KOPT-K1 (cell line): ENCODE data around the gene PLEKHN1.

Experiments used
- H3K27ac ChIP-seq: fragments of 200-600 bp; sonication (generic); 2 replicates; pipeline ENCODE4 v1.5.1; 2016; ENCODE audit warnings: antibody characterized with exemption, mild to moderate bottlenecking, low read depth, low read length; ENCODE audit not compliant: poor library complexity, severe bottlenecking
- H3K36me3 ChIP-seq: fragments of 200-600 bp; sonication (generic); 2 replicates; pipeline ENCODE4 v1.5.1; 2017; ENCODE audit warnings: antibody characterized with exemption, mild to moderate bottlenecking, low read length, moderate library complexity; ENCODE audit not compliant: insufficient read depth
- H3K9me3 ChIP-seq: fragments of 200-600 bp; sonication (generic); 2 replicates; pipeline ENCODE4 v1.5.1; 2017; ENCODE audit warnings: antibody characterized with exemption, low read length, mild to moderate bottlenecking; ENCODE audit not compliant: insufficient read depth, poor library complexity, severe bottlenecking

PLEKHN1 gene

DNA sequence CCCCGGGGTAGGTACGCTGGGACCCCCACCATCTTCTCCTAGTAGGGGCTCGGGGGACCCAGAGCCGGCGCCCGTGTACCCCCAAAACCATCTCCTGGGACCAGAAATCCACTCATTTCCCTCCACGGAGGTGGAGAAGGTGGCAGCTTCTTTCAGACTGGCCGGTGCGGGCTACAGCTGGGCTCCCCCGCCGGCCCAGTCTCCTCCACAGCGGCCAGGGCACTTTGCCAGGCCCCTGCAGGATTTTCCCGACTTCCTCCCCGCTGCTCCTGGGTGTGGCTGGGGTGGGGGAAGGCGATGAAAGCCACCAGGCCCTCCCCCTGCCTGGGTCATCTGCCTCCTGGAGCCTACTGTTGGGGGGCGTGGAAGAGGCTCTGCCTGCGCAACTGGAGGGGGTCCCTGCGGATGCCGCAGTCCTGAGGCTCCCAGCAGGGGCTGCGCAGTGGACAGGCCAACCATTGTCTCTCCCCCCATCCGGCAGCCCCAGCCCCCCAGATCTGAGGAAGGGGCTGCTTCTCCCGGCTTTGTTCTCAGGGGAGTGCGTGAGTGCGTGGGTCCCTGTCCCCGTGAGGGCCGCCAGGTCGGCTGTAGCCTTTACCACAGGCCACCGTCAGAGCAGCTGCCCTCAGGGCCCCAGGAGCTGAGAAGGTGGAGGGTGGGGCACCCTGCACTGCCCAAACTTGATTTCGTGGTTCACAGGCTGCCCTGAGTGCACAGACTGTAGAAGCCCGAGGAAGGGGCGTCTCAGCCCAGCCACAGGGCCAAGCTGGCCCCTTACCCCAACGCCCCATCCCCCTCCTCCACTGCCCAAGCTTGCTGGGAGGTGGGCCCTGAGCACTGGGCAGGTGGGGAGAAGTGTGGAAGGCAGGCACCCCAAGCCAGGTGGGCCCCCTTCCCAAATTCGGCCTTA is 55.0 kb downstream of the PLEKHN1 start:
- Histone ChIP-seq H3K27ac (no peak overlapping the region), H3K9me3 (no peaks in the 10 kb centered on the region), H3K36me3 (no peaks in the 10 kb centered on the region)

- no peaks in the 10 kb centered on the region for H3K9me3 ChIP-seq
- no peaks in the 10 kb centered on the region for H3K36me3 ChIP-seq
- no peak overlapping the region for H3K27ac ChIP-seq
Observed at GRCh38 chr1:1021920-1022259, 55.6 kb downstream of the PLEKHN1 start.

DNA sequence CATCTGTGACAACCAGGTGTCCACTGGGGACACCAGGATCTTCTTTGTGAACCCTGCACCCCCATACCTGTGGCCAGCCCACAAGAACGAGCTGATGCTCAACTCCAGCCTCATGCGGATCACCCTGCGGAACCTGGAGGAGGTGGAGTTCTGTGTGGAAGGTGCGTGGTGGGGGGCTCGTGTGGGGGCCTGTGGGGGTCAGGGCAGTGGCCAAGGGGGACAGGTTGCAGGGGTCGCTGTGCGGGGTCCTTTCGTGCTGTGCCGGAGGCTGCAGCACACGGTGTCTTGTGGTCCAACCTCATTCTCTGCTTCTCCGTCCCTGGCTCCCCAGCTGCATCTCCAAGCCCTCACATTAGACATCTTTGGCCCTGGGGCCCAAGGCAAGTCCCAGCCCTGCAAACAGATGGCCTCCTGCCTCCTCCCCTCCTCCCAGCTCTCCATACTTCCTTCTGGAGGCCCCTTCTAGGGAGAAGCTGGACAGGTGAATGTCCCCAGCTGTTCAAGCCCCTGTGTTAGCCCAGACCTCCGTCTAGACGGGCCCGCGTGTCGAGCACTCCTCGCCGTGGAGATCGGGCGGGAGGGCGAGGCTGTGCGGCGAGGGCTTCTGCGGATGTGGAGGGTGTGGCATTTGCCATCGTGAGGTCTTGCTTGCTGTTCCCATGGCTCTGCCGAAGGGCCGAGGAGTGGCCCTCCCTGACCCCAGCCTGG is 56.2 kb downstream of the PLEKHN1 start:
- no peaks in the 10 kb centered on the region for H3K36me3 ChIP-seq

GRCh38 chr1:1023700-1024099 is 57.4 kb downstream of the PLEKHN1 start:
- H3K9me3 ChIP-seq: no peaks in the 10 kb centered on the region
- no peaks in the 10 kb centered on the region for H3K36me3 ChIP-seq
- no peak overlapping the region for H3K27ac ChIP-seq

More for the DNA sequence above, 56.2 kb downstream of the PLEKHN1 start:
- H3K27ac ChIP-seq: no peak overlapping the region
- H3K9me3 ChIP-seq: no peaks in the 10 kb centered on the region

DNA sequence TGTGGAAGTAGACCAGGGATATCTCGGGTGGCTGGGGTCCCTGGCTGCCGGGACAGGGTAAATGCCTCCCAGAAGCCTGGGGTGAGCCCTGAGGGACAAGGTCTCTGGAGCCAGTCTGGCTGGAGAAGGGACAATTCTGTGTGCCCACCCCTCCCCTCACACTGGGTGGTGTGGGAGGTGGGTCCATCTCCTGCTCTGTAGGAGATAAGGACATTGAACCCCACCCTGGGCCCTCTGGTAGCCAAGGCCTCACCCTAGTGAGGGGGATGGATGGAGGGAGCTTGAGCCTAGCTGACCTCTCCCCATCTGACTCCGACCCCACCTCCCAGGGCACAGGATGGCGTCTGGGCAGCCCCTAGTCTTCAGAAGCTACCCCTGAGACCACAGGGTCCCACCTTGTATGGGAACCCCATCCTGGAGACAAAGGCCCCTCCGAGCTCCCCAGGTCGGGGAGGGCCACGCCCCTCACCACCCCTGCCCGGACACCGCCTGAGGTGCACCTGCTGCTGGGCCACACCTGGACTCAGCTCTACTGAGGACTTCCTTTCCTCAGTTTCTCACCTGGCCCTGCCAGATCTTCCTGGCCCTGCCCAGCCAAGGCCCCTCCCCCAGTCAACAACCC is 58.0 kb downstream of the PLEKHN1 start:
- H3K36me3 ChIP-seq: no peaks in the 10 kb centered on the region
- no peaks in the 10 kb centered on the region for H3K9me3 ChIP-seq
- H3K27ac ChIP-seq: no peak overlapping the region

- Histone ChIP-seq H3K36me3 (no peaks in the 10 kb centered on the region), H3K27ac (no peak overlapping the region), H3K9me3 (no peaks in the 10 kb centered on the region)
Observed at GRCh38 chr1:1024771-1025699, 58.8 kb downstream of the PLEKHN1 start.
